GM13977 (cell line): Measurements from ENCODE around the gene AQP5.

ENCODE experiments used
- DNase-seq: peaks from one replicate; pipeline ENCODE4 v3.0.0; 2012; ENCODE audit warnings: low spot score
- in situ Hi-C: fragments of 300-500 bp; cut with MboI; formaldehyde crosslinking; loops from one replicate; pipeline ENCODE4 v1.12.0; 2022; ENCODE audit warnings: low sequenced_read_pairs, low pct_unique_long_range_greater_than_20kb, mixed read lengths, inconsistent platforms; ENCODE audit not compliant: unreplicated experiment
- TF ChIP-seq, protein P1 (sequence below): IDR thresholded peaks from 2 replicates; pipeline ENCODE4 v1.5.1; 2012; ENCODE audit warnings: mild to moderate bottlenecking, control low read depth; ENCODE audit not compliant: insufficient read depth; ENCODE audit errors: extremely low read depth, missing control alignments

Gene AQP5

DNA sequence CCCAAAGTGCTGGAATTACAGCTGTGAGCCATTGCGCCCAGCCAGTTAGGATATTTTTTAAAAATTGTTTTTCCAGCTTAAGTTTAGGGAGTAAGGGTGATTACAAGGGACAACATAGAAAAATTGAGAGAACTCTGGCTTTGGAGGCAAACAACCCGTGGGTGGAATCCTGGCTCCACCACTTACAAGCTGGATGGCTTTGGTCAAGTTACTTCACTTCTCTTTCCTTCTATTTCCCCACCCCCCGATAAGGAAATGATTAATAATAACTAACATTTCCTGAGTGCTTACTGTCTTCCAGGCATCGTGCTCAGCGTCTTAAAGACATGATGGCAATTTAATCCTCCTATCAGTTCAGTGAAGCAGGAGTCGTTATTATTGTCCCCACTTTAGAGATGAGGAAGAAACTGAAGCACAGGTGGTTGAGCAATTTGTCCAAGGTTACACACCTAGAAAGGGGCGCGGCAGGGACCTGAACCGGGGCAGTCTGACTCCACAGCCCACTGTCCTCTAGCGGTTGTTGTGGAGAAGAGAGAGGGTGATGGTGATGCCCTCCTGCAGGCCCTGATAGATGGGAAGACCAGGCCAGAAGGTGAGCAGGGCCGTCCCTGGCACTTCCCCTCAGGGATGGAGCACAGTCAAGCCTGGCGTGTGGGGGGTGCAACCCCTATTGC is 41.3 kb upstream of the AQP5 start:
- DNase-seq: no peak
- TF ChIP-seq, protein P1, sequence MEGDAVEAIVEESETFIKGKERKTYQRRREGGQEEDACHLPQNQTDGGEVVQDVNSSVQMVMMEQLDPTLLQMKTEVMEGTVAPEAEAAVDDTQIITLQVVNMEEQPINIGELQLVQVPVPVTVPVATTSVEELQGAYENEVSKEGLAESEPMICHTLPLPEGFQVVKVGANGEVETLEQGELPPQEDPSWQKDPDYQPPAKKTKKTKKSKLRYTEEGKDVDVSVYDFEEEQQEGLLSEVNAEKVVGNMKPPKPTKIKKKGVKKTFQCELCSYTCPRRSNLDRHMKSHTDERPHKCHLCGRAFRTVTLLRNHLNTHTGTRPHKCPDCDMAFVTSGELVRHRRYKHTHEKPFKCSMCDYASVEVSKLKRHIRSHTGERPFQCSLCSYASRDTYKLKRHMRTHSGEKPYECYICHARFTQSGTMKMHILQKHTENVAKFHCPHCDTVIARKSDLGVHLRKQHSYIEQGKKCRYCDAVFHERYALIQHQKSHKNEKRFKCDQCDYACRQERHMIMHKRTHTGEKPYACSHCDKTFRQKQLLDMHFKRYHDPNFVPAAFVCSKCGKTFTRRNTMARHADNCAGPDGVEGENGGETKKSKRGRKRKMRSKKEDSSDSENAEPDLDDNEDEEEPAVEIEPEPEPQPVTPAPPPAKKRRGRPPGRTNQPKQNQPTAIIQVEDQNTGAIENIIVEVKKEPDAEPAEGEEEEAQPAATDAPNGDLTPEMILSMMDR: no peak
- in situ Hi-C loops: no loop called here

DNA sequence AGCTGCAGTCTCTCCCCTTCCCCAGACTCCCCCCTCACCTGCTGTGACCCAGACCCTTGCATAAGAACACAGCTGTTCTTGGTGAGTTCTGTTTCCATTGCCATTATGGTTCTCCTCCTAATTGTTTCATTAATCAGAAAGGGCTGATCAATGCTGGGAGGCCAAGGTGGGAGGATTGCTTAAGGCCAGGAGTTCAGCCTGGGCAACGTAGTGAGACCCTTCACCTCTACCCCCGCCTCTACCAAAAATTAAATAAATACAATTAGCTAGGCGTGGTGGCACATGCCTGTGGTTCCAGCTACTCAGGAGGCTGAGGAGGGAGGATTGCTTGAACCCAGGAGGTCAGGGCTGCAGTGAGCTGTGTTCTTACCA is 40.8 kb upstream of the AQP5 start:
- TF ChIP-seq, protein P1: no peak
- in situ Hi-C loops: no loop called here

DNA sequence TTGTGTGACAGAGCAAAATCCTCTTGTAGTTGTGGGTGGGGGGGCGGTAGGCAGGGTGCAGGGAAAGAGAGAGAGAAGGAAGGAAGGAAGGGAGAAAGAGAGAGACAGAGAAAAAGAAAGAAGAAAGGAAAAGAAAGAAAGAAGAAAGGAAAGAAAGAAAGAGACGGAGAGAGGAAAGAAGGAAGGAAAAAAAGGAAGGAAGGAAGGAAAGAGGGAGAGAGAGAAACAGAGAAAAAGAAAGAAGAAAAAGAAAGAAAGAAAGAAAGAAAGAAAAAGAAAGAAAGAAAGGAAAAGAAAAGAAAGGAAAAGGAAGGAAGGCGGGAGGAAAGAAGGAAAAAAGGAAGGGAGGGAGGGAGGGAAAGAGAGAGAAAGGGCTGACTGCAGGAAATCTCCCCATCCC is 40.4 kb upstream of the AQP5 start:
- no peak for DNase-seq
- in situ Hi-C loops: no loop called here
- TF ChIP-seq, protein P1: no peak

More for the DNA sequence above, 40.8 kb upstream of the AQP5 start:
- DNase-seq: no peak

DNA sequence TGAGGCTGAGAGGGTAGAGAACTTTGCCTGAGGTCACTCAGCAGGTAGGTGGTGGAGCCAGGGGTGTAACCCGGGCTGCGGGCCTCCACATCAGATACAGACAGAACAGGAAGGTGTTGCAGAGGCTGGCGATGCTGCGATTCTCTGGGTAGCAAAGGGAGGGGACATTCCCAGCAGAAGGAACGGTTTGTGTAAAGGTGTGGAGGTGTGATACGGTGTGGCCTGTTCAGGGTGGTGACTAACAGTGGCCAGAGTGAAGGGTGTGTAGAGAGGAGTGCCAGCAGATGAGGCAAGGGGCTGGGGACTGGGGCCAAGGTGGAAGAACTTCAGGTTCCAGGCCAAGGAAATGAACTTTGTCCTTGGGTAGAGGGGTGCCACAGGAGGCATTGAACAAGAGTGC is 39.7 kb upstream of the AQP5 start:
- TF ChIP-seq, protein P1: no peak
- in situ Hi-C loops: no loop called here
- DNase-seq: no peak

DNA sequence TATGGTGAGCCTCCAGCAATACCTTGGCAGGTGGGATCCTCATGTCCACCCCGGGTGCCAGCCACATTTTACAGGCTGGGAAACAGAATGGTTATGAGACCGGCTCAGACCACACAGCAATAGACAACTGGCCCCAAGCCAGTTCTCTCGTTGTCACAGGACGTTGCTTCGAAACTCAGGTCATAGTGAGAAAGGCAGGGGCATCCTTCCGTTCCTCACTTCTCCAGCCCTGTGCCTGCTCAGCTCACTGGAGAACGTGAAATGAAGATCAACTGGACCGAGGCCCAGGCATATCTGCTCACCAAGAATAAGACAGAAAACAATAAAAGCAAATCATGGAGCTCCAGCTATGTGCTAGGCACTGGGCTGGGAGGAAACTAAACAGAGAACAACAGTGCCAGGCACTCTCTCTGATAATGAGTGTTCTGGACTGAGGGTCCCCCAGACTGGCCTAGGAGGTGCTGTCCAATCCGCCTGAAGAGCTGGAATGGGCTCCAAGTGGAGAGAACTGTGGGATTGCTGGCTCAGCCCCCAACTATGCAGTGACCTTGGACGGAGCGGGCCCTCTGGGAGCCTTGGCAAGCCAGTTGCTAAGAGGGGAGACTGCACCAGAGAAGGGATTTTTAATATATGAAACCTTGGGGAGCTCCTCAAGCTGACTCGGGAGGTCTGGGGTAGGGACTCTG is 39.2 kb upstream of the AQP5 start:
- in situ Hi-C loops: no loop called here
- TF ChIP-seq, protein P1: no peak
- DNase-seq: no peak

DNA sequence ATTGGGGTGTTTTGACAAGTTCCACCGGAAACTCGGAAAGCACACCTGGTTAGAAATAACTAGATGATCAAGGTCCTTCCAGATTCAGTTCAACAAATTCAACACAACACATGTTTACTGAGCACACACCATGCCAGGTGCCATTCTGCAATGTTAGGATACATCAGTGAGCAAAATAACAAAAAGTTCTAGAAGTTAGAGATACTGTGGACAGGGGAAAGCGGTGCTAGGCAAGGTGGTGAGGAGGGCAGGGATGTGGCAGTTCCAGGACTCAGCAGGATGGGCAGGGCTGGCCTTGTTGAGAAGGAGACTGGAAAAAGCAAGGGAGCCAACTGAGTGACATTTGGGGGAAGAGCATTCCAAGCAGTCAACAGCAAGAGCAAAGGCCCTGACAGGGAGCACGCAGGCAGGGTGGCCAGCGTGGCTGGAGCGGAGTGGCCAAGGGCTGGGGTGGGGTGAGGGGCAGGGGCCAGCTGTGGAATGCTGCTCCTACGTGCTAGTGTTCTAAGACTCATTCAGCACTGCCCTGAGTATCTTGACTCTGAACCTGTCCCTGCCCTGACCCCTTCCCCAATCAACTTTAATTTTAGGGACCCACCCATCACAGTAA is 38.5 kb upstream of the AQP5 start:
- TF ChIP-seq, protein P1: no peak
- DNase-seq: no peak
- in situ Hi-C loops: no loop called here
